Endothelial cell (in vitro differentiated cells): ENCODE data around the gene ZNF831. TPM values are rescaled to one million over a fixed set of nuclear protein-coding genes. Genes with fewer than 3 reads are reported as not detected.

ENCODE experiments used
- DNase-seq: peaks from one replicate; pipeline ENCODE4 v3.0.0; 2021; ENCODE audit warnings: low spot score
- H3K27ac Mint-ChIP-seq: one replicate; pipeline ENCODE4 v1.8.0; 2021; ENCODE audit warnings: mixed read lengths, inconsistent platforms; ENCODE audit not compliant: unreplicated experiment
- H3K27me3 Mint-ChIP-seq: one replicate; pipeline ENCODE4 v1.8.0; 2021; ENCODE audit warnings: mild to moderate bottlenecking, moderate library complexity, mixed read lengths, inconsistent platforms; ENCODE audit not compliant: unreplicated experiment
- H3K36me3 Mint-ChIP-seq: one replicate; pipeline ENCODE4 v1.8.0; 2021; ENCODE audit warnings: mild to moderate bottlenecking, low read depth, mixed read lengths, inconsistent platforms; ENCODE audit not compliant: unreplicated experiment
- H3K4me1 Mint-ChIP-seq: one replicate; pipeline ENCODE4 v1.8.0; 2021; ENCODE audit warnings: mild to moderate bottlenecking, mixed read lengths, inconsistent platforms; ENCODE audit not compliant: unreplicated experiment
- H3K4me3 Mint-ChIP-seq: one replicate; pipeline ENCODE4 v1.8.0; 2021; ENCODE audit warnings: mild to moderate bottlenecking, mixed read lengths, inconsistent platforms; ENCODE audit not compliant: unreplicated experiment
- H3K9me3 Mint-ChIP-seq: one replicate; pipeline ENCODE4 v1.8.0; 2021; ENCODE audit warnings: mixed read lengths, inconsistent platforms; ENCODE audit not compliant: unreplicated experiment
- CTCF ChIP-seq: fragments of 200-600 bp; sonication (generic); IDR thresholded peaks from one replicate; pipeline ENCODE4 v1.5.0; 2021; ENCODE audit warnings: antibody characterized with exemption; ENCODE audit not compliant: unreplicated experiment
- total RNA-seq: library from RNA; stranded (reverse); fragmentation: NEBNext Ultra II Directional; extraction: Animal tissue kit (Norgen Biotek cat#: 25700); gene quantifications from one replicate; pipeline ENCODE4 v1.2.1, GENCODE V29; 2021; ENCODE audit not compliant: unreplicated experiment

ZNF831 gene
- total RNA-seq, 1 donor from 2014 or later: 0.56 TPM

GRCh38 chr20:59222253-59223181 is 58.9 kb downstream of the ZNF831 start:
- DNase-seq: peak; percentile 94
- Mint-ChIP-seq H3K4me1 (peaks cover 12% of the 10 kb centered on the region), H3K4me3 (peak overlapping the region; percentile 78), H3K27ac (no peak overlapping the region), H3K9me3 (no peaks in the 10 kb centered on the region), H3K27me3 (peaks cover 10% of the 10 kb centered on the region), H3K36me3 (no peaks in the 10 kb centered on the region)
- TF ChIP-seq CTCF: peak; percentile 86

GRCh38 chr20:59223182-59223601 is 59.6 kb downstream of the ZNF831 start:
- Mint-ChIP-seq H3K27me3 (peaks cover 10% of the 10 kb centered on the region), H3K4me3 (peak overlapping the region; percentile 31), H3K27ac (no peak overlapping the region), H3K36me3 (no peaks in the 10 kb centered on the region), H3K9me3 (no peaks in the 10 kb centered on the region), H3K4me1 (peaks cover 12% of the 10 kb centered on the region)
- peak; percentile 27 for DNase-seq
- TF ChIP-seq CTCF: no peak

- Mint-ChIP-seq H3K9me3 (no peaks in the 10 kb centered on the region), H3K4me3 (no peak overlapping the region), H3K4me1 (peaks cover 12% of the 10 kb centered on the region), H3K27me3 (peaks cover 10% of the 10 kb centered on the region), H3K36me3 (no peaks in the 10 kb centered on the region), H3K27ac (no peak overlapping the region)
- DNase-seq: no peak
- no peak for TF ChIP-seq CTCF
Measured at GRCh38 chr20:59223750-59224149, 60.1 kb downstream of the ZNF831 start.

GRCh38 chr20:59224236-59224635 is 60.6 kb downstream of the ZNF831 start:
- H3K4me1 Mint-ChIP-seq: peaks cover 12% of the 10 kb centered on the region
- no peak overlapping the region for H3K27ac Mint-ChIP-seq
- no peak for DNase-seq
- H3K27me3 Mint-ChIP-seq: peaks cover 8% of the 10 kb centered on the region
- no peak overlapping the region for H3K4me3 Mint-ChIP-seq
- no peaks in the 10 kb centered on the region for H3K9me3 Mint-ChIP-seq
- no peaks in the 10 kb centered on the region for H3K36me3 Mint-ChIP-seq
- no peak for TF ChIP-seq CTCF

- Mint-ChIP-seq H3K36me3 (no peaks in the 10 kb centered on the region), H3K4me1 (no peaks in the 10 kb centered on the region), H3K27ac (no peak overlapping the region), H3K4me3 (no peak overlapping the region), H3K27me3 (no peaks in the 10 kb centered on the region), H3K9me3 (no peaks in the 10 kb centered on the region)
- no peak for DNase-seq
- no peak for TF ChIP-seq CTCF
Measured at GRCh38 chr20:59230385-59230784, 66.8 kb downstream of the ZNF831 start.
